ENCODE results near the gene PARM1. TPM values are rescaled to one million over a fixed set of nuclear protein-coding genes. Genes with fewer than 3 reads are reported as not detected.

The PARM1 gene
- total and polyA plus RNA-seq, 12 donors = 19.7 to 119 (median 71.6) TPM

DNA sequence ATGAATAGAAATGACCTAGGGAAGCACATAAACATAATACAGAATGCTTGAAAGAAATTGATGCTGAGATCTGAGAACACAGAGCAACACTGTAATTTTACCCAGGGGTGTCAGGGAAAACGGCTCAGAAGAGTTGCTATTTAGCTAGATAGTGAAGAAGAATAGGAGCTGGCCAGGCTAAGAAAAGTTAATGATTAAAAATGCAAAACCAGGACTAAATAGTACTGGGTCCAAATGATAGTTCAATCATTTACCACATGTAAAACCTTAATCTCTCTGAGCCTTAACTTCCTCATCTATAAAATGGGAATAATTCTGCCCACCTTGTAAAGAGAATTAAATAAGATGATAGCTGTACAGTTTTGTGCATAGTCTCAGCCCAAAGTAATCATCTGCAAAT, 97.1 kb downstream of the PARM1 start:
- no peak for DNase-seq
- Histone ChIP-seq H3K4me3 (no peak overlapping the region), H3K4me1 (peaks cover 0 to 15% (median 7%) of the 10 kb centered on the region in 9 donors), H3K27me3 (no peaks in the 10 kb centered on the region), H3K9me3 (no peaks in the 10 kb centered on the region), H3K36me3 (no peaks in the 10 kb centered on the region), H3K27ac (no peak overlapping the region)
- TF ChIP-seq, protein P1, sequence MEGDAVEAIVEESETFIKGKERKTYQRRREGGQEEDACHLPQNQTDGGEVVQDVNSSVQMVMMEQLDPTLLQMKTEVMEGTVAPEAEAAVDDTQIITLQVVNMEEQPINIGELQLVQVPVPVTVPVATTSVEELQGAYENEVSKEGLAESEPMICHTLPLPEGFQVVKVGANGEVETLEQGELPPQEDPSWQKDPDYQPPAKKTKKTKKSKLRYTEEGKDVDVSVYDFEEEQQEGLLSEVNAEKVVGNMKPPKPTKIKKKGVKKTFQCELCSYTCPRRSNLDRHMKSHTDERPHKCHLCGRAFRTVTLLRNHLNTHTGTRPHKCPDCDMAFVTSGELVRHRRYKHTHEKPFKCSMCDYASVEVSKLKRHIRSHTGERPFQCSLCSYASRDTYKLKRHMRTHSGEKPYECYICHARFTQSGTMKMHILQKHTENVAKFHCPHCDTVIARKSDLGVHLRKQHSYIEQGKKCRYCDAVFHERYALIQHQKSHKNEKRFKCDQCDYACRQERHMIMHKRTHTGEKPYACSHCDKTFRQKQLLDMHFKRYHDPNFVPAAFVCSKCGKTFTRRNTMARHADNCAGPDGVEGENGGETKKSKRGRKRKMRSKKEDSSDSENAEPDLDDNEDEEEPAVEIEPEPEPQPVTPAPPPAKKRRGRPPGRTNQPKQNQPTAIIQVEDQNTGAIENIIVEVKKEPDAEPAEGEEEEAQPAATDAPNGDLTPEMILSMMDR (IDR thresholded peaks at IDR 0.05) = no peak
- intact Hi-C loops (cut with DNase I) = no loop called here
- no peak for ATAC-seq
- WGBS, 2 donors = 80 to 84% methylated on average over 1 of the region's 1 CpG

DNA sequence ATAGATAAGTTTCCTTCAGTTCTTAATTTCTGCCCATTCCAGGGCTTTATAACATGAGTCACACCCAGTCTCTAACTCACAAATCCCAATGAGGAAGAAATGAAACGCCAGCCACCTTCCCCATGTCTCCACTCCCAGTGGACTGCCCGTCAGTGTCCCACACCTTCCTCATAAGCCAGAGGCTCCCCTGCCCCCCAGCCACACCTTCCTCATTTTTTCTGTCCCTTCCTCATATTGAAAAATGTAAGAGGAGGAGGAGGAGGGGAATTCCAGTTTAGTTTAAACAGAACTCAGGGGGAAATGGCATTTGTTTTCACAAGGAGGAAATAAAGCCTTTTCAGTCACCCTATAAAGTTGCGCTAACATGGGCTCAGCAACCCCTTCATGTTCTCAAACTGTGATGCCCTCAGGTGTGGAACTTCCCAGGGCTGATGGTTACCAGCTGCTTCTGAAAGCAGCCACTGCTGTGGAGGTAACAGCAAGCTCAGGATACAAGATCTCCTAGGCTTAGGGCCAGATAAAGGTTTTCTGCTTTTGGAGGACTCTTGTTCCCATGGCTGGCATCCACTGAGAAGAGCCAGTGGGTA, 97.8 kb downstream of the PARM1 start:
- no peak for ATAC-seq
- H3K9me3 ChIP-seq = no peaks in the 10 kb centered on the region
- no peaks in the 10 kb centered on the region for H3K36me3 ChIP-seq
- intact Hi-C loops (cut with DNase I) = no loop called here
- H3K27me3 ChIP-seq = no peaks in the 10 kb centered on the region
- WGBS, 2 donors = 76 to 83% methylated on average over 3 of the region's 3 CpGs
- TF ChIP-seq, protein P1 (IDR thresholded peaks at IDR 0.05) = no peak
- no peak overlapping the region for H3K4me3 ChIP-seq
- H3K27ac ChIP-seq = no peak overlapping the region
- peaks cover 0 to 19% (median 7%) of the 10 kb centered on the region in 9 donors for H3K4me1 ChIP-seq
- DNase-seq = no peak

DNA sequence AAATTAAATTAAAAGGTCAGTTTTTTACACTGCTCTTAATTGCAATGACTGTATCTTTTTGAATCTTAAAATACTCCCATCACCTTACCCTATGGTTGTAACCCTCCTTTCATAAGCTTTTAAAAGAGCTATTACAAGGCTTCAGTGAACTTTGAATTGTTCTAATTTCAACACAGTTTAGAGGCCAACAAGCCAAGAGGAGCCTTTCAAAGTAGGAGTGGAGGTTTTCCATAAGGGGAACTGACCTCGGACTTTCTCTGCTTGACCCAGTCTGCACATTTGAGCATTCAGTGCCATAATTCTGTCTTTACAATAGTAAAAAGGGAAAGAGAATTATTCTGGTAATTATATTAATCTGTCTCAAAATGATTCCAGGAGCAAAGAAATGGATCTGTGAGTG, 98.9 kb downstream of the PARM1 start:
- Histone ChIP-seq H3K27ac (no peak overlapping the region), H3K36me3 (no peaks in the 10 kb centered on the region), H3K4me3 (no peak overlapping the region), H3K9me3 (no peaks in the 10 kb centered on the region), H3K4me1 (peaks cover 0 to 28% (median 7%) of the 10 kb centered on the region in 9 donors), H3K27me3 (no peaks in the 10 kb centered on the region)
- ATAC-seq (no peak), DNase-seq (no peak)
- intact Hi-C loops (cut with DNase I) = no loop called here
- TF ChIP-seq, protein P1 (IDR thresholded peaks at IDR 0.05) = no peak
- WGBS, 2 donors = 82 to 87% methylated on average over 1 of the region's 1 CpG

DNA sequence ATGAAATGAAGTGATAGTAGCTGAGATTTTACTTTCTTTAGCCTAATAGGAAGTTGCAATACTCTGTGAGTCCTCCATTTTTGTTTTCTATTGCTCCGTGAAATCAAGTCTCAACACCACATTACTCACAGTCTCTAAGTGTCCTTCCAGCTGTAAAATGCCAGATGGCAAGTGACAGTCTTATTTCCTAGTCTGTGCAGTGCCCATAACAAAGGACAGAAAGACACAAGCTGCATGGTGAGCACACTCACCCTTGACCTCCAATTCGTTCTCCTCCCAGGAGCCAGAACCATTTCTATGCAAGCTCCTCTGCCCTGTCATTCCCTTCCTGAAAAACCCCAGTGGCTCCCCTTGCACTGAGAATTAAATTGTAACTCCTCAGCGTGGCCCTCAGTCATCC, 101.6 kb downstream of the PARM1 start:
- intact Hi-C loops (cut with DNase I) = no loop called here
- TF ChIP-seq, protein P1 (IDR thresholded peaks at IDR 0.05) = no peak
- Histone ChIP-seq H3K9me3 (no peaks in the 10 kb centered on the region), H3K27me3 (no peaks in the 10 kb centered on the region), H3K4me1 (peaks cover 0 to 28% (median 0%) of the 10 kb centered on the region in 9 donors), H3K27ac (no peak overlapping the region), H3K36me3 (no peaks in the 10 kb centered on the region), H3K4me3 (no peak overlapping the region)
- DNase-seq = no peak
- no peak for ATAC-seq
- WGBS, 2 donors = 67 to 77% methylated on average over 3 of the region's 3 CpGs
